NCI-H226 (cell line): ENCODE results near the gene KCNIP3.
A peak's percentile ranks its signal among the peaks of the same experiment; 100 is the strongest.

Source experiments
- DNase-seq: peaks from one replicate; pipeline ENCODE4 v3.0.0-alpha.2; 2015

KCNIP3 gene

DNA sequence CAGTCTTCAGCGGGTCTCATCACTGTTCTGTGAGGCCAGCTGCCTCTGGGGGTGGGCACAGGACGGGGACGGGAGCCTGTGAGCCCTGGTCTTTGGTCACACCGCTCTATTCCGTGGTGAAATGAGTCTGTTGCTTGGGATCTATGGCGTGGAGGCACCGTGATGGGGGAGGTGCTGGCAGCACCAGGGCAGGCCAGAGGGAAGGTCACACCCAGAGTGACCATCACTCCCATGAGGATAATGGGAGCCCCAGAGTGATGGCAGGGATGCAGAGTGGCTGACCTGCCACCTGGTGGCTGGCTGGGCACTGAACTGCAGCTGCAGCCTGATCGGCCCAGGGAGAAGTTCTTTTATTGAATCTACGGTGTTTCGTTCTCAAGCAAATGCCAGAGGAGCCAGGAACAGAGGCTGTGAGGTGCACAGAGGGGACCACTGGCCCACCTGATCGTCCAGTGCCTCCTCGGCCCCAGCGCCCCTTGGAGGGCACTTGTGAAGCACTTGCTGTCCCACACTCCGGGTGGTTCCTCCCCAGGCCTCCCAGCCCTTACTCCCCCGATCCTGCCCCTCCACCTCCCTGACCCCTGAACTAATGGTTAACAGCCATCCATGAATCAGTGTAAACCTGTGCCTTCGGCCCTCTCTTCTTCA lies 17.9 kb downstream of the KCNIP3 start:
- DNase-seq, result peak; percentile 45

DNA sequence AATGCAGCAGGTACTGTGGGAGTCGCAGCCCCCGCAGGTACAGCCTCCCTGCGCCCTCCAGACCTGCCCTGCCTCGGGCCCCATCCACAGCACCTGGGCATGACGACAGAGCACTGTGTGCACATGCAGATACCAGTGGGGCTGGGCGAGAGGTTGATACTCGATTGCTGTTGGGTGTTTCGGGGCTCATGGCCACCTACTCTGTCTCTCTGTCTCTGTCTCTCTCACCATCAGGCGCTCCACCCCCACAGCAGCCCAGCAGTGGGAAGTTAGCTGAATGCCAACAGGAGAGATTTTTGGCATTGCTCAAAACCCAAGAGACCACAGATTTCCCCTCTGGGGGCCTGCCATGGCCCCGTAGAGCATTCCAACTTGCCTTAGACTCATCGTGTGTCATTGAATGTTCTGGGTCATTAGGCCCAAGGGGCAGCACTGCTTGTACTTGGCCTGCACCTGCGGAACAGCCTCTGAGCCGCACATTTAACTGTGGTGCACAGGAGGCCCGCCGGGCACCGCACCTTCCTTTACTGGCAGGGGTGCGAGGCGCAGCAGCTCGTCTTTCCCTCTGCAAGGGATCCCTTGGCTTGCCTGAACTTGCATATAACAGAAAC lies 18.8 kb downstream of the KCNIP3 start:
- DNase-seq, result peak; percentile 90

DNA sequence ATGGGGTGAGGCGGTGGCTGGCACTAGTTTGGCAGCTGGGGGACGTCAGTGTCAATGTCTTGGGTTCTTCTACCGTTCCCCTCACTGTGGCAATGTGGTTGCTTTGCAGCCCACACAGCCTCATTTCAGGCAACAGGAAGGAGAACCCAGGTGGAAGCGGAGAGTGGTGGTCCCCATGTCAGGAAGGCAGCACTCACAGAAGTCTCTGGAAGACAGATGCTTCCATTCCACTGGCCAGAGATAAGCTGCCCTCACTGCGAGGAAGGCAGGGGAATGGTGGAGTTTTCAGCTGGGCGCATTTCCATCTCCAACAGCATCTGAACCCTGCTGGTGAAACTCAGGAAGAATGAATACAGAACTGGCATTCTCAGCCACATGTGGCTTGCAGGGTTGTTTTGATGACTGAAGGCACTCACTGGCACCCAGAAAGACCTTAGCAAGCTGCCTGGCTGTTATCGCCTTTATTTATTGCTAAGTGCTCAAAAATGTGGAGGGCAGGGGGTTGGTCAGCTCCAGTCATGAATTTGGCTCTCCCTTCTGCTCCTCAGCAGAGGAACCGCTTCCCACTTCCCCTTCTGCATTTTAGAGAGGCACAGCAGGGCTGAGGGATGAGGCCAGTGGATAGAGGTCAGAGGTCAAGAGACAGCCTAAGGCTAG lies 19.4 kb downstream of the KCNIP3 start:
- peak; percentile 96 for DNase-seq

DNA sequence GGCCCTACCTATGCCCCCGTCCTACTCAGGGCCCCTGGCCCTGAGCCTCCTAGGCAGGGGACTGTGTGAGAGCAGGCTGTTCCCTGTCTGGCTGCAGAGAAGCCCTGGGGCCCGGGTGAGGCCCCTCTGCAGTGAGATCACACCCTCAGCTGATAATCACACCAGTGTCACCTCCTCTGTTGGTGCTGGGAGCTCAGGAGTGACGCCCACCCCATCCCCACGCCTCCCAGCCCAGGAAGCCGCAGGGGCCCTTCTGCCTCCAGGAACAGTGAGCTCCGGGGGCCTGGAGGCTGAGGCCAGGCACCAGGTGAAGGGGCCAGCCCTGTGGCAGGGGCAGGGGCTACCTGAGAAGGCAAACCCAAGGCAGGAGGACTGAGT lies 20.0 kb downstream of the KCNIP3 start:
- DNase-seq, result no peak

DNA sequence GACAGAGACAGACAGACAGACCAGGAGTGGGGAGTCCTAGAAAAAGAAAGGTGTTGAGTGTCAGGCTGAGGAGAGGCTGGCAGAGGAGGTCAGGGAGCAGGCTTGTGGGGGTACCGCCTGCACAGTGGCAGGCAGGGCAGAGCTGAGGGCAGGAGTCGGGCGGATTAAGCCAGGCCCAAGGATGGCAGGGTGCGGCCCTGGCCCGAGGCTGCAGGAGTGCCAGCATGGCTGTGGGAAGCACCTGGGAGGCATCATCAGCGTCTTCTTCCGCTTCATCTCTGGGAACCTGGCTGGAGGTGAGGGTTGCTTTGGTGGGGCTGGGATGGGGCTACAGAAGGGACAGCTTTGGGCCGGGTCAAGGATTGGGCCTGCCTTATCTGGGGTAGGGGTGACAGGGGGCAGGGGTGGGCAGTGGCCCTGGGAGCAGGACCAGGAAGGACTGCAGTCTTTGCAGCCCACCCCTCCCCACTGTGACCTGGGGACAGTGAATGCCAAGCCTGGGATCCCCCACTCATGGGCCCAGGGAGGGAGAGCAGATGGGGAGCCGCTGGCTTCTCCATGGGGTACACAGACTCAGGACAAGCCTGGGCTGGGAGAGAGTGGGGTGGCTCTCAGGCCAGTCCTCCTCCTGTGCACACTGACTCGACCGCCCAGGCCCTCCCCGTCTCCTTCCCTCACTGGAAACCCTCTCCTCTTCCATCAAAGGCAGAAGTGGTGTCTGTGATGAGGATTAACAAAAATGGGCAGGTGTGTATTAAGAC lies 20.7 kb downstream of the KCNIP3 start:
- no peak for DNase-seq

DNA sequence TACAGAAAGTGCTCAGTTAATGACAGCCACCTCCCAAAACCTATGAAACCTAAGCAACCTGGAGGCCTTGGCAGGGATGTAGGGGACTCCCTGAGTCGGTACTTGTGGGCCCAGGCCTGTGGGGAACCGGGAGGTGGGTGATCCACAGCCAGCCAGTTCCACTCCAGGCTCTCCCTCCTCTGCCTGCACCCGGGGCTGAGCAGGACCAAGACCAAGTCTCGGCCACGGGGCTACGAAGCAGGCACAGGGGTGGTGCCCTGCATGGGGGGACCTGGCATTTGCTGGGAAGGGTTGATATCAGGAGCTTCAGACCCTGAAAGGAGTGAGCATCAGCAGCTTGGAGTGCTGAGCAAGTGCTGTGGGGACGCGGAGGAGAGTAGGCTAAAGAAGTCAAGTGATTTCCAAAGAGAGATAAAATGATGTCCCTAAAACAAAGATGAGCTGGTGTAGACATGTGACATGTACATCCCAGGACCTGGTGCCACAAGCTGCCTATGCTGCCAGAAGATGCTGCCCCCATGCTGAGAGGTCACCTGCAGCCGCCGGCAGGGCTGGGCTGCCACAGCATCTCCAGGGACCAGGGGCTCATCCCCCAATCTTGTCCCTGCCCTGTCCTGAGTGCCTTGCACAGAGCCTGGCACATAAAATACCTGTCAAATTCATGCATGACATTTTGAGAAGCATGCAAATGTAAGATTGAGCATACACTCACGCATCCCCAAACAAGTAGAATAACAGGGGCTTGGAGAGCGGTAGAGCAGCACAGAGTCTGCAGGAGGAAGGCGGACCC lies 21.5 kb downstream of the KCNIP3 start:
- DNase-seq, result no peak

DNA sequence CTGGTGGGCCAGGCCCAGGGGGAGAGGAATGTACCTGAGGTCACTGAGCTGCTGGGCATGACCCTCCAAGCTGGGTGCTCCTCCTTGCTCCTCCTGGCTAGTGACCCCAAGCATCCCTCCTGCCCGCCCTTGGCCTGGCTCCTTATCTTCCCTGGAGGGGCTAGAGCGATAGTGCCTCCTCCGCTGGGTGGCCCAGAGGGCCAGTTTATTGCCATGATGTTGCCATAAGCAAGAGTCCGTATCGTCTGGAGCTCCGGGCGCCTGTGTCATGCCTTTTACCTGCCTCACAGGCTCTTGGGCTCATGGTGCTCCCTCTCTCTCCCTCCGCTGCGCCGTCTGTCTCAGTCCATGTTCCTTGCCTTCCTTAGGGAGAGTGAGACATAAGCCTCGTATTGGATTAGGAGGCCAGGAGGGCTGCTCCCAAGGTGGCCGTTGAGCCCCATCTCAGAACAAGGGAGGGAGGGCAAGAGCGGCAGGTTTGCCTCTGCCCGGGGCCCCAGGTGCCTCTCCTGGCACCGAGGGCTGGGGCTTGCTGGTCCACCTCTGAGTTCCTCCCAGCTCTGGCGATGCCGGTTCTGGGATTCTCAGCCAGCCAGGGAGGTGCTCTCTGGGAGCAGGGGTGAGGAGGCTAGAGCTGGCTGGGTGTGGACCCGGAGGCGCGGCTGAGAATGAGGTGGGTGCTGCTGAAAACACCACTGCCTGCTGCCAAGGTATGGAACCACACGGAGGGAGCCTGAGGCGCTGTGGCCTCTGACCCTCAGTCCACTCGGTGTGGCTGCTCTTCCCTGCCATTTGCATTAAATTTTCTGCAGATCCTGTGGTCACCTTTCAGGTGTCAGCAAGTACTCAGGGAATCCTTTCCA lies 22.6 kb downstream of the KCNIP3 start:
- peak; percentile 48 for DNase-seq

DNA sequence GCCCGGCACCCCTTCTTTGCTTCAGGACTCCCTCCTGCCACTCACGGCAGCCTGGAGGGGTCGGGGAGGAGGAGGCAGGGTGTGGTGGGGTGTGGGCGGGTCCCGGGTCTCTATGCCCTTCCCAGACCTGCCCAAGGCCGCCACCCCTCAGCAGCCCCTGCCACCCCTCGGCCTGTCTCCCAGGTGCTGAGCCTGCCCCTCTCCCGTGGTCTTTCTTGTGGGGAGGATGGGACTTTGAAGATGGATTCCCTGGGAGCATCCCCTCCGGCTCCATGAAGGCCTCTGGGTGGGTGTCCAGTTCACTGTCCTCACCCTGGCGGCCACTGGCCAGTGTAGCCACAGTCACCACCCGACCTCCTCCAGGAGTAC lies 23.2 kb downstream of the KCNIP3 start:
- no peak for DNase-seq

DNA sequence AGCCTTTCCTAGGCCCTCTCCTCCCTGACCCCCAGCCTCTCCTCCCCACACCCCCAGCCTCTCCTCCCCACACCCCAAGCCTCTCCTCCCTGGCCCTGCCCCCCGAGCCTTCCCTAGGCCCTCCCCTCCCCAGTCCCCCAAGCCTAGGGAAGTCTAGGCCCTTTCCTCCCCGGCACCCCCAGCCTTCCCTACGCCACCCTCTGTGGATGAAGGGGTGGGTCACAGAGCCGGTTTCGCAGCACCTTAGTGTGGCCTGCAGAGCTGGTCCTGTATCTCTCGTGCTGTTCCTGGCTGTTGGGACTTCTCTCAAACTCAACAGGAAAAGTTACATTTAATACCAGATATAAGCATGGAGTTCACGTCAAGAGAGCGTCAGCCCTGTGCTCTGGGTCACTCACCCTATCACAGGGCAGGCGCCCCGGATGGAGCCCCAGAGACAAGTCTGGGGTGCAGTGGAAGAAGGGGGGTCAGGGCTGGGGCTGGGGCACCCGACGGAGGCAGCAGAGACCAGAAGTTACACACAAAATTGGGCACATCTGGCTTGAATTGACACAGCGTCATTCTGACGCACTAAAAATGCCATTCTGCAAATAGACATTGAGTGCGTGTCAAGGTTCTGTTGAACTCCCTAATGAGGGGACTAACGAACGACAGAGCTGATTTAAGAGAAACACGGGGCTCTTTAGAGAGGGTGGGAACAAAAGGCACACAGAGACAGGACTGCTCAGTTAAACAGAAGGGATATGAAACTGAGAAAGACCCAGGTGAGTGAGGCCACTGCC lies 24.0 kb downstream of the KCNIP3 start:
- no peak for DNase-seq

DNA sequence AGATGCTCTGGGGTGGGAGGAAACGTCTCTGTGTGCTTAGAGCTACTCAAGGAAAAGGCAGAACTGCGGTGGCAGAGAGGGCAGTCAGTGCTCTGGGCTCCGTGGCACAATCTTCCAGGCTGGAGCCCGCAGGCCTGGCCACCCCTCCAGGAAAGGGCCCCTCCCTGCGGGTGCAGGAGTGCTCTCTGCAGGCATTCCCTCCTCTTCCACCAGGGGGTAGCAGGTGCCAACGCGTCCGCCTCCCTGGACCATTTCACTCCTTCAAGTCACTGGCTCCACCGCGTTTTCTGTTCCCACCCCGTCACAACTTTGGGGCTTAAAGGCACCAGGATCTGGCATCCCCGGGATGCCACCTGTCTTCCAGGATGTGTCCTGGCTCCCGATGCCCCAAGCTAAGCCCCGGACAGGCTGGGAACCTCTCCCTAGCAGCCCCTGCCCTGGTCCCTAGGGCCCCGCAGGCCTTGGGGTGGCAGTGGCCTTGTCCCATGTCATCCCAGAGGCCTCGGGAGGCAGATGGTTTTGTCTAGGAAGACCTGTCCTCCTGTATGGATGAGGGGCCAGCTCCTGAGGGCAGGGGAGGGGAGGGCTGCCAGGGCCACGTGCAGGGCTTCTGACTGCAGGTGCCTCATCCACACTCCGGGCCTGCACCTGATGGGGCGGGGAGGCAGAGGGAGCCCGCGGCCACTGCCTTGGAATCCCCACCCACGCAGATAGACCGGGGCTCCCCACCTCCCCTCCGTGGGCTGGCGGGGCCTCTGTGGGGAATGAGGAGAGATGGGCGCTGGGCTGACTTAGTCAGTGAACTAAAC lies 26.4 kb downstream of the KCNIP3 start:
- peak; percentile 28 for DNase-seq

DNA sequence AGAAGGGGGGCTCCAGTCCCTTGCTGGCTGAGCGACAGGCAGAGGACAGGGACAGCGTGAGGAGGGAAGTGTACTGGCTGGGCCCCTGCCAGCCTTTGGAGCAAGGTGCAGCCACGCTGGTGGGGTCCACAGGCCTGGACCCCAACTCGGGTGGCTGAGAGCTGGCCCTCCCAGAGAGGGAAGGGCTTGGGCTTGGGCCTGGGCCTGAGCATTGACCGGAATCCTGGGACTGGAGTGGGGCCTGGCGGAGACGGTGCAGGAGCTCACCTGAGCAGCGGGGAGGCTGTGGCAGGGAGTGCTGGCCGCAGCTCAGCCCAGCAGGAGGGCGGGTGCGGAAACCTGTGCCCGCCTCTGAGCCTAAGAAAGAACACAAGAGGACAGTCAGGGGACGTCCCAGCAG lies 27.9 kb downstream of the KCNIP3 start:
- DNase-seq, result no peak

DNA sequence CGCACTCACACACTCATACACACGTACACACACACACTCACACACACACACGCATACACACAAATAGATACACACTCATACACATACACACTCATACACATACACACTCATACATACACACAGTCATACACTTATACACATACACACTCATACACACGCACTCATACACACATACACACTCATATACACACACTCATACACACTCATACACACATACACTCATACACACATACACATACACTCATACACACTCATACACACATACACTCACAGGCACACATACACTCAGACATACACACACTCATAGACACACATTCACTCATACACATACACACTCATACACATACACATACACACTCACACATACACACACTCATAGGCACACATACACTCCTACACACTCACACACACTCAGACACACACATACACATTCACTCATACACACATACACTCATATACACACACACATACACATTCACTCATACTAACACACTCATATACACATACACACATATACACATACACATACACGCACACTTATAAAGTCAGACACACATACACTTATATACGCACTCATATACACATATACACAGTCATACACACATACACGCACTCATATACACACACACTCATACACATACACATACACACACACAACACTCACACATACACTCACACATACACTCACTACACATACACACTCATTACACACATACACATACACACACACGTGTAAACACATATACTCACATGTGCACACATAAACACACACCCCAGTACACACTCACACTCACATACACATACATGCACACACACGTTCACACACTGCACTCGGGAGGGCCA lies 28.7 kb downstream of the KCNIP3 start:
- no peak for DNase-seq

DNA sequence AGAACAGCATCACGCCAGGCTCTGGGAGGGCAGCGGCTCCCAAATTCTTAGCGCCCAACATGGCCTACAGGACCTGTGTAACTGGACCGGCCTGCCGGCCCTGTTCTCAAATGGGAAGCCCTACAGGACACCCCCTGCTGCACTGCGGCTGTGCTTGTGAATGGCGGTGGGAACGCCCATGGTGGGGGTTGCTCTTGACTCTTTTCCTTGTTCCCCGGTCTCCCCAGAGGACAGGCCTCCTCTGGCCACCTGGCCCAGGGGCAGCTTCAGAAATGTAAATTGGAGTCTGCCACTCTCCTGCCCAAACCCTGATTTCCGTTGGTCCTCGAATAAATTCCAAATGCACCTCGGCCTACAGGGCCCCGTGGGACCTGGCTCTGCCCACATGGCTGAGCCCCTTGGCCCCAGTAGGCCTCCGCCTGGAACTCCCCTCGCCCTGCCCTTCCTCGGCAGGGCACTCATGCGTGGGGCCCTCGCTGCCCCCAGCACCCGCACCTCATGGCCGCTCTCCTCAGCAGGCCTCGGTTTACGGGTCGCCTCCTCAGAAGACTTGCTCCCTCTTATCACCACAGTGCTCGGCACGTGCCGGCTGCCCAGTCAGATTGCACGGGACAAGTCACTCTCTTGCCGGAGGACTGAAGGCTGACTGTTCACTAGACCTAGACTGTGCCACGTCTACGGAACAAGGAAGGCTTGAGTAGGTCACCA lies 29.4 kb downstream of the KCNIP3 start:
- DNase-seq, result no peak

DNA sequence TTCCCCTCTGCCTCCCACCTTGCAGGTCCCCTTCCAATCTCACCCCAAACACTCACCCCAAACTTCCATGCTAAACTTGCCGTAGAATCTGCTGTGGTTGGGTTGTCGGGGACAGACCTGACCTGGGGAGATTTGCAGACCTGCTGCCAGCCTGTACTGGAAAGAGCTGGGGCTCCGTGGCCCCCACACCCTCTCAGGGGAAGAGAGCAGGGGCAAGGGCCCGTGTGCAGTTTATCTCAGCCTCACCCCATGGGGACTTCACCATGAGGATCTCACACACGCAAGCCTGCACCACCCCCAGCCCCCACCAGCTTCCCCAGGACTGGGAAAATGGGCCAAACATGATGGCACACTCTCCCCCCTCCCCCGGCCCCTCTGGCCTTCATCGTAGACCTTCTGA lies 30.7 kb downstream of the KCNIP3 start:
- no peak for DNase-seq

DNA sequence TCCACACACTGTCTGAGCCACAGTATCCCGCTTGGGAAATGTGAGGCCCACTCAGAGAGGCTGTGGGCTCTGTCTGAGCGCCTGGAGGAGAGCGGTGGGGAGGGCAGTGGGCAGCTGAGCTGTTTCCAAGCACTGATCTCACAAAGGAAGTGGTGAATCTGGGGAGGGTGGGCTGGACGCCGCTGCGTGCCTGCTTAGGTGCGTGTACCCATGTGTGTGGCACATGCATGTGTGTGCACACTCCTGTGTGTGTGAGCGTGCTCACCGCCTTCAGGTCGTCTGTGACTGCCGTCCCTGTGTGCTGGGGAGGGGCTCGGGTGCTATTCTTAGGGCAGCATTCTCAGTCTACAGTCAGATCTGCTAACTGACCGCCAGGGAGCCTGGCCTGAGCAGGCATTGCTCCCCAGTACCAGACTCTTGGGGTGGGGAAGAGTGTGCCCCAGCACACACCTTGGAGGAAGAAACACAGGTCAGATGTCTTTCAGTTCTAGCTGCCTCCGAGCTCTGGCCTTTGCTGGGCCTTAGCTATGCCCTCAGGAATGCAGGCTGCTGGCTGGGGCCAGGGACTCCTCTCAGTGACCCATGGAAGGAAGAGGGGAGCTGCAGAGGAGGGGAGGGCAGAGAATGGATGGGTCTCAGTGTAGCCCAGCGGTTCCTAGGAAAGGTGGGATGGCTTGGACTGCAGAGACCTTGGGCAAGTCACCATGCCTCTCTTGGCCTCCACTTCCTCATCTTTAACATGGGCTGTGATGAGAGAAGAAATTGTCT lies 31.4 kb downstream of the KCNIP3 start:
- DNase-seq, result peak; percentile 39

DNA sequence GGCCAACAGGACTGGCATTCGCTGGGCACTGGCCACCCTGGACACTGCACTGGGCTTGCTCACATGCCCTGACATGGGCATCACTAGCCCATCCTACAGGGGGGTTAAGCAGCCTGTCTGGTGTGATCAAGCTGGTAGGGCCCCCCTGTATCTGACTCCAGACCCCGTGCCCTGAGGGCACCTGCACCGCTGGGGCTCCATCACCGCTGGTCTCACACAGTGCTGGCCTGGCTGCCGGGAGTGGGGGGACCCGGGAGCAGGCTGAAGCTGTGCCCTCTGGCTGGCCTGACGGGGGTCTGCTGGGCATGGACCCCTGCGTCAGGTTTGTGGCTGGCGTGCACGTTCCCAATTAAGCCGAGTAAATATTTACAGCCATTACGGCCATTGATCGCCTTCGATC lies 32.3 kb downstream of the KCNIP3 start:
- no peak for DNase-seq

DNA sequence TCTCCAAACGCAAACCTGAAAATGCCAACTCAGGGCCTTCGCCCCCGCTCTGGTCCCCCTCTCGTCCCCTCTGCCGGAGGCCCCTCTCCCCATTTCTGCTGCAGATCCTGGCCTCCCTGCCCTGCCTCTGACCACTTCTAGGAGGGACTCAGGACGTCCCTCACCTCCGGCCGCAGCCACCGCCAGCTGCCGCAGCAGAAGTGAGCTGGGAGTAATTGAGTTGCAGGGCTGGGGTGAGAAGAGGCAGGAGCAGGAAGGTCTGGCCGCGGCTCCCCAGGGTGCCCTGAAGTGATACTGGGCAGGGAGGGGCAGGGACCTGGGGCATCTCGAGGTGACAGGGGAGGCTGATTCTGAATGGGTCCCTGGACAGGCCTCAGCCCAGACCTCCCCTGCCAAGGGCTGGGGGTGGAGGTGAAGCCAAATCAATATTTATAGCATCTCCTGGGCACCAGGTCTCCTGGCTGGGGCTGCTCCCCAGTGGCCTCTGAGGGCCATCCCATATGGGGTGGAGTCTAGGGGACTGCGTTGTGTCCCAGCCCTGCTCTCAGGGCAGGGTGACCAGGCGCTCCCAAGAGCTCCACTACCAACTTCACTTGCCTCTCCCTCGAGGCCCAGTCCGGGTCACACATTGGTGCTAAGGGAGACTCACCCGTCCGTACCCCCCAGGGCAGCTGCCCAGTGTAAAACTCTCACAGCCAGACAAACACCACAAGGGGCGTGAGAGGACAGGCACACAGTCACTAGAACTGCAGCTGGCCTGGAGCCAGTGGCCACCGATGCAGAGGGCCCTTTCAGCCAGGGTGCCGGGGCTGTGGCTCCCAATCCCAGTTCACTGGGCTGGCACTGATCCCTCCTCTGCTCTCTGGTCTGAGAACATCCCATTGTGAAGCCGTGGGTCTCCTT lies 33.0 kb downstream of the KCNIP3 start:
- DNase-seq, result no peak
